ENCODE measurements around the gene LIMK1. TPM values are rescaled to one million over a fixed set of nuclear protein-coding genes. Genes with fewer than 3 reads are reported as not detected.
A peak's percentile ranks its signal among the peaks of the same experiment; 100 is the strongest.

LIMK1 gene
- polyA plus RNA-seq, 6 donors from 2014 or later, result 7.9 to 16.5 (median 11.6) TPM

DNA sequence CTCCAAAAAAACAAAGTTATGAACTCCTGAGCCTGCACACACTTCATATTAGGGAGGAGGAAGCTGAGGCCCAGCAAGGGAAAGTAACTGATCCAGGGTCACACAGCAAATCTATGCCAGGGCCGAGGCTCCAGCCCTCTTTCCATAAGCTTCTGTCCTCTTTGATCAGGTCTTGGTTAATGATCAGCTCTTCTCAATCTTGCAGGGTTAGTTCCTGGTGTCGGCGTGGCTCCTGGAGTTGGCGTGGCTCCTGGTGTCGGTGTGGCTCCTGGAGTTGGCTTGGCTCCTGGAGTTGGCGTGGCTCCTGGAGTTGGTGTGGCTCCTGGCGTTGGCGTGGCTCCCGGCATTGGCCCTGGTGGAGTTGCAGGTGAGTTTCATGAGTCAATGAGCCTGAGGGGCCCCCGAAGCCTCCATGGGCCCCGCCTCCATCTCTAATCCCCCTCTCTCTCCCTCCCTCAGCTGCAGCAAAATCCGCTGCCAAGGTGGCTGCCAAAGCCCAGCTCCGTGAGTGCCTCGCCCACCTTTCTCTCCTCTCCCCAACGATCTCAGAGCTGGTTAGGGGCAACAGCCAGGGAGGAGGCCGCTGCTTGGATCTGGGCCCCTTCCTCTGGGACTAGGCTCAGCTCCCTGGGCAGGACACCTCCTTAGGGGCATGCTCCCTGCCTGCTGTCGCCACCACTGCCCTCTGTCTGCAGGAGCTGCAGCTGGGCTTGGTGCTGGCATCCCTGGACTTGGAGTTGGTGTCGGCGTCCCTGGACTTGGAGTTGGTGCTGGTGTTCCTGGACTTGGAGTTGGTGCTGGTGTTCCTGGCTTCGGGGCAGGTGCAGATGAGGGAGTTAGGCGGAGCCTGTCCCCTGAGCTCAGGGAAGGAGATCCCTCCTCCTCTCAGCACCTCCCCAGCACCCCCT, 23.7 kb upstream of the LIMK1 start:
- peaks cover 0 to 26% (median 11%) of the 10 kb centered on the region in 3 donors for H3K27me3 Mint-ChIP-seq
- no peaks in the 10 kb centered on the region for H3K36me3 Mint-ChIP-seq
- H3K4me3 Mint-ChIP-seq, result peak overlapping the region in 1 of 8 donors; percentile 29
- no peaks in the 10 kb centered on the region for H3K9me3 Mint-ChIP-seq
- H3K4me1 Mint-ChIP-seq, result peaks cover 0 to 5% (median 4%) of the 10 kb centered on the region in 3 donors
- ATAC-seq (ENCODE audit: low read depth in 2 of 2) (no peak), DNase-seq (no peak)
- H3K27ac Mint-ChIP-seq, result peak overlapping the region in 2 of 6 donors; percentile 21 to 29

DNA sequence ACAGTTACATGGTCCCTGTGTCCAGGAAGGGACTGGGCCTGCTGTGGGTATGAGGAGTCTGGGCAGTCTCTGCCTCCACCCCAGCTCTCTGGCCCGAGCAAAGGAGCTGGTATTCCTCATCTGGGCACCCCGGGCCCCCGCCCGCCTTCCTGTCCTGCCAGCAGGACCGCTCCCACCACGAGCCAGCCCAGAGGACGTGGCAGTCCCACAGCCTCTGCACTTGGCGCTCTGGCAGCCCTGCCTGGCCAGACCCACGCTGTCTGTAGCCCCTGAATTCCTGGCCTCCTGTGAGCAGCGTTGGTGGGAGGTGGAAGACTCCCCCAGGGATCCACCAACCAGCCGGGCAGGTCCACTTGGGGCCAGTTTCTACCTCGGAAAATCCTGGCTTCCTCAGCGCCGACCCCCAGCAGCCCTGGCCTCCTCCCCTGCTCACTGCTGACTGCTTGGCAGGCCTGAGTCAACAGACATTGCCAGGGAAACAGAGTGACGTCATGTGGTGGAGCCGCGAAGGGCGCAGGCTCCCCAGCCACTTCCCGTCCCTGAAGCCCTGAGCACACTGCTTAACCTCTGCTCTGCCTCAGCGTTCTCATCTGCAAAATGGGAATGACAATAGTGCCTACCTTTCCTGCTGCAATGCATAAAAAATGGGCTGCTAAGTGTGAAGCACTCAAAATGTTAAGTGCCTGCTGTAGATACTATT, 21.6 kb upstream of the LIMK1 start:
- H3K27ac Mint-ChIP-seq, result peak overlapping the region in 1 of 6 donors; percentile 92
- H3K4me1 Mint-ChIP-seq, result peaks cover 0 to 5% (median 4%) of the 10 kb centered on the region in 3 donors
- H3K9me3 Mint-ChIP-seq, result no peaks in the 10 kb centered on the region
- H3K4me3 Mint-ChIP-seq, result no peak overlapping the region
- no peaks in the 10 kb centered on the region for H3K36me3 Mint-ChIP-seq
- peaks cover 0 to 25% (median 11%) of the 10 kb centered on the region in 3 donors for H3K27me3 Mint-ChIP-seq
- DNase-seq, result no peak
- peak; percentile 54 to 95 for ATAC-seq (ENCODE audit: low read depth in 2 of 2)

DNA sequence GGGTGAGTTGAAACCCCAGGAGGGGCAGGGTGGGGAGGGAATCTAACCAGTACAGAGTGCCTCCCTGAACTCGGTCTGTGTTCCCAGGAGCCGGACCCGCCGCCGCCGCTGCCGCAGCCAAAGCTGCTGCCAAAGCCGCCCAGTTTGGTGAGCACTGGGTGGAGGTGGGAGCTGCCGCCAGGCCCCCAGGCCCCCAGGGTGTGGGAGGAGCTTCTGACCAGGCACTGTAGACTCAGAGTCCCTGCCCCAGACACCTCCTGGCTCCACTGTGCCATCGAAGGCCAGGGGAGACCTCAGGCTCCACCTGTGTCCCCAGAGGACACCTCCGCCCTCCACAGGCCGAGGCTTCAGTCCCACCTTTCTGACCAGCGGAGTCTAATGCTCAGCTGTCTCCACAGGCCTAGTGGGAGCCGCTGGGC, 20.4 kb upstream of the LIMK1 start:
- H3K9me3 Mint-ChIP-seq, result no peaks in the 10 kb centered on the region
- peak overlapping the region in 1 of 6 donors; percentile 24 for H3K27ac Mint-ChIP-seq
- no peak for DNase-seq
- H3K27me3 Mint-ChIP-seq, result peaks cover 0 to 18% (median 4%) of the 10 kb centered on the region in 3 donors
- H3K4me1 Mint-ChIP-seq, result peaks cover 0 to under 1% (median under 1%) of the 10 kb centered on the region in 3 donors
- no peak for ATAC-seq (ENCODE audit: low read depth in 2 of 2)
- H3K4me3 Mint-ChIP-seq, result no peak overlapping the region
- H3K36me3 Mint-ChIP-seq, result no peaks in the 10 kb centered on the region

DNA sequence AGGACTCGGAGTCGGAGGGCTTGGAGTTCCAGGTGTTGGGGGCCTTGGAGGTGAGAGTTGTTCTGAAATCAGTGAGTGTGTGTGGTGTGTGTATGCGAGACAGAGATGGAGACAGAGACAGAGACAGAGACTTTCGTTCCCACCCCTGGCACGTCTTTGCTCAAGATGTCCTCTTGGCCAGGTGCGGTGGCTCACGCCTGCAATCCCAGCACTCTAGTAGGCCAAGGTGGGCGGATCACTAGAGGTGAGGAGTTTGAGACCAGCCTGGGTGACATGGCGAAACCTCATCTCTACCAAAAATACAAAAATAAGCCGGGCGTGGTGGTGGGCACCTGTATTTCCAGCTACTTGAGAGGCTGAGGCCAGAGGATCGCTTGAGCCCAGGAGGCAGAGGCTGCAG, 20.0 kb upstream of the LIMK1 start:
- H3K27ac Mint-ChIP-seq, result peak overlapping the region in 3 of 6 donors; percentile 24 to 92 (median 63)
- H3K4me3 Mint-ChIP-seq, result no peak overlapping the region
- no peak for DNase-seq
- H3K27me3 Mint-ChIP-seq, result peaks cover 0 to 14% (median 0%) of the 10 kb centered on the region in 3 donors
- no peaks in the 10 kb centered on the region for H3K9me3 Mint-ChIP-seq
- H3K36me3 Mint-ChIP-seq, result no peaks in the 10 kb centered on the region
- no peaks in the 10 kb centered on the region for H3K4me1 Mint-ChIP-seq
- no peak for ATAC-seq (ENCODE audit: low read depth in 2 of 2)

DNA sequence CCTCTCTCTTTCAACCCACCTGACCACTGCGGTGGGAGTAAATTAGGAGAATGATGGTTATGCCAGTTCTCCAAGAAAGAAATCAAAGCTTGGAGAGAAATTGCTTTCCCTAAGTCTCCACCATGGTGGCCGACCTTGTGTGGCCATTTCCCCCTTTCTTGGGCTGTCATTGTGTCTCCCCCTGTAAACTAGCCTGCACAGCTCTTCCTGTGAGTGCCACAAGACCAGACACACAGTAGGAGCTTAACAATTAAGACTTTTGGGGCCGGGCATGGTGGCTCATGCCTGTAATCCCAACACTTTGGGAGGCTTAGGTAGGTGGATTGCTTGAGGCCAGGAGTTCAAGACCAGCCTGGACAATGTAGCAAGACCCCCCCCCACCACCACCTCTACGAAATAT, 18.9 kb upstream of the LIMK1 start:
- Mint-ChIP-seq H3K9me3 (no peaks in the 10 kb centered on the region), H3K27ac (peak overlapping the region in 3 of 6 donors; percentile 9 to 39 (median 34)), H3K4me1 (no peaks in the 10 kb centered on the region), H3K27me3 (peaks cover 0 to 12% (median 0%) of the 10 kb centered on the region in 3 donors), H3K36me3 (no peaks in the 10 kb centered on the region), H3K4me3 (no peak overlapping the region)
- DNase-seq (no peak), ATAC-seq (ENCODE audit: low read depth in 2 of 2) (no peak)

DNA sequence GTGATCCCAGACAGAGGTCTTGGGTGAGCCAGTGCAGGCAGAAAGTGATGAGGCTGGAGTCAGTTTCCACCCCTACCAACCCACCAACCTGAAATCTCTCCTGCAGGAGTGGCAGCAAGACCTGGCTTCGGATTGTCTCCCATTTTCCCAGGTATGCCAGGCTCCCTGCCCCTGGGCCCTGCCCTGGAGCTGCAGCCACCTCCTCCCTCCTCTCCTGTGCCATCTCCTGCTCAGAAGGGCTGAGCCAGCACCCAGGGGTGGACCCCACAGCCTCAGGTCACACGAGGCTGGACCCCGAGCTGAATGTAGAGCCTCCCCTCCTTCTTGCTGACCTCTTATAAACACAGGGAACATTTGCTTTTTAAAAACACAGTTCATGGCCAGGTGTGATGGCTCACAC, 17.0 kb upstream of the LIMK1 start:
- no peak for ATAC-seq (ENCODE audit: low read depth in 2 of 2)
- H3K4me1 Mint-ChIP-seq, result no peaks in the 10 kb centered on the region
- no peak overlapping the region for H3K27ac Mint-ChIP-seq
- no peak for DNase-seq
- H3K4me3 Mint-ChIP-seq, result no peak overlapping the region
- peaks cover 0 to 1% (median 0%) of the 10 kb centered on the region in 7 donors for H3K9me3 Mint-ChIP-seq
- H3K36me3 Mint-ChIP-seq, result no peaks in the 10 kb centered on the region
- peaks cover 0 to 6% (median 0%) of the 10 kb centered on the region in 3 donors for H3K27me3 Mint-ChIP-seq

DNA sequence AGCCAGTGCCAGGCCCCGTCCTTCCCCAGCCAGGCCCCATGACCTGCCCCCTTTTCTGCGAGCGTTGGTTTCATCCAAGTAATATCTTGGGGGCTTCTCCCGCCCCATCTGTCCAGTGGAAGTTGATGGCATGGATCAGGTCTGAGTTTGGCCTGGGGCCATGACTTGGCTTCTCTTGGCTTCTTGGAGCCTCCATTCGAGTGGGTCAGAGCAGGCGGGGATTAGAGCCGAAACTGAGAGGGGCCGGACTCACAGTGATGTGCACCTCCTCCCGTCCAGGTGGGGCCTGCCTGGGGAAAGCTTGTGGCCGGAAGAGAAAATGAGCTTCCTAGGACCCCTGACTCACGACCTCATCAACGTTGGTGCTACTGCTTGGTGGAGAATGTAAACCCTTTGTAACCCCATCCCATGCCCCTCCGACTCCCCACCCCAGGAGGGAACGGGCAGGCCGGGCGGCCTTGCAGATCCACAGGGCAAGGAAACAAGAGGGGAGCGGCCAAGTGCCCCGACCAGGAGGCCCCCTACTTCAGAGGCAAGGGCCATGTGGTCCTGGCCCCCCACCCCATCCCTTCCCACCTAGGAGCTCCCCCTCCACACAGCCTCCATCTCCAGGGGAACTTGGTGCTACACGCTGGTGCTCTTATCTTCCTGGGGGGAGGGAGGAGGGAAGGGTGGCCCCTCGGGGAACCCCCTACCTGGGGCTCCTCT, 15.1 kb upstream of the LIMK1 start:
- Mint-ChIP-seq H3K4me3 (no peak overlapping the region), H3K36me3 (no peaks in the 10 kb centered on the region), H3K9me3 (peaks cover 0 to 1% (median 0%) of the 10 kb centered on the region in 7 donors), H3K27me3 (peaks cover 0 to 2% (median 0%) of the 10 kb centered on the region in 3 donors), H3K27ac (peak overlapping the region in 2 of 6 donors; percentile 54 to 92), H3K4me1 (no peaks in the 10 kb centered on the region)
- ATAC-seq (ENCODE audit: low read depth in 2 of 2) (no peak), DNase-seq (no peak)

DNA sequence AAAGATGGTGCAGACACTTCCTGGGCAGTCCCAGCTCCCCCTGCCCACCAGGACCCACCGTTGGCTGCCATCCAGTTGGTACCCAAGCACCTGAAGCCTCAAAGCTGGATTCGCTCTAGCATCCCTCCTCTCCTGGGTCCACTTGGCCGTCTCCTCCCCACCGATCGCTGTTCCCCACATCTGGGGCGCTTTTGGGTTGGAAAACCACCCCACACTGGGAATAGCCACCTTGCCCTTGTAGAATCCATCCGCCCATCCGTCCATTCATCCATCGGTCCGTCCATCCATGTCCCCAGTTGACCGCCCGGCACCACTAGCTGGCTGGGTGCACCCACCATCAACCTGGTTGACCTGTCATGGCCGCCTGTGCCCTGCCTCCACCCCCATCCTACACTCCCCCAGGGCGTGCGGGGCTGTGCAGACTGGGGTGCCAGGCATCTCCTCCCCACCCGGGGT, 14.5 kb upstream of the LIMK1 start:
- Mint-ChIP-seq H3K27ac (peak overlapping the region in 1 of 6 donors; percentile 91), H3K9me3 (peaks cover 0 to 1% (median 0%) of the 10 kb centered on the region in 7 donors), H3K27me3 (no peaks in the 10 kb centered on the region), H3K4me3 (no peak overlapping the region), H3K4me1 (no peaks in the 10 kb centered on the region), H3K36me3 (no peaks in the 10 kb centered on the region)
- ATAC-seq (ENCODE audit: low read depth in 2 of 2), result no peak
- no peak for DNase-seq

DNA sequence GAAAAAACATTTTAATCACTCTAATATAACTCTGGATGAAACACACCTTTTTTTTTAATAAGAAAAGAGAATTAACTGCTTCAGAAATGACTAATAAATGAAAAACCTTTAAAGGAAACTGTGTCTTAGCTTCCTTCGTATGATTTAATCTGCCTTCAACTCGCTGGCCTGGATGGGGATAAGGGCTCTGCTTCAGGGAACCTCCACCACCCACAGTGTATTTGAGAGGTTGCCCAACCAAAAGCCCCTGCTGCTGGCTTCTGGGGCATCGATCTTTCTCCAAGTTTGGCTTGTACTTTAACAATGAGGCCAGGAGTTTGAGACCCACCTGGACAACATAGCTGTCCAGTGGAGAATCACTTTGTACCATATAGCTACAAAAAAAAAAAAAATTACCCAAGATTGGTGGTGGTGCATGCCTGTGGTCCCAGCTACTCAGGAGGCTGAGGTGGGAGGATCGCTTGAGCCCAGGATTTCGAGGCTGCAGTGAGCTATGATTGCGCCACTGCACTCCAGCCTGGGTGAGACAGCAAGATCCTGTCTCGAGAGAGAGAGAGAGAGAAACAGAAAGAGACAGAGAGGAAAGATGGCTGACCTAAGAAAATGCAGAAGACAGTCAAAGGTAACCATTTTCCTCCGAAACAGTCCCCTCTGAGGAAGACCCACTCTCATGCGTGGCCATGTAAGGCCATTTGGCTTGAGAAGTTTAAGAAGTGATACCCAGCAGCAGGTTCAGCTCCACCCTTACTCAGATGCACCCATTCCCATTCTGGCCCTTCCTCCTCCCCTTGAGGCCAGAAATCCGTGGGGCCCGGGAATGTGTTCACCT, 13.6 kb upstream of the LIMK1 start:
- H3K4me3 Mint-ChIP-seq, result no peak overlapping the region
- no peak for DNase-seq

DNA sequence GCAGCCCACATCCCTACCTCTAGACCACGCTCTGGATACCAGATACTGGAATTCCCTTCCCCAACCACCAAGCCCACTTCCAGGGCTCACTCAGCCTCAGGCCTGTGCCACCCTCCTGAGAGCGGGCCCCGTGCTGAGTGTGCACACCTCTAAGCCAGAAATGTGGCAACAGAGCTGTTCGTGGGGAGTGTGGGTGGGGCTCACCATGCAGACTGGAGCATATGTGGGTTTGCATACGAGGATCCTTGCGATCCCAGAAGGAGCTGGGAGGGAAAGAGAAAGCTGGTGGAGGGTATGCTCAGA, 13.0 kb upstream of the LIMK1 start:
- Mint-ChIP-seq H3K4me3 (no peak overlapping the region), H3K9me3 (peaks cover 0 to 1% (median 0%) of the 10 kb centered on the region in 7 donors), H3K27me3 (no peaks in the 10 kb centered on the region), H3K36me3 (no peaks in the 10 kb centered on the region), H3K27ac (no peak overlapping the region), H3K4me1 (no peaks in the 10 kb centered on the region)
- no peak for ATAC-seq (ENCODE audit: low read depth in 2 of 2)
- DNase-seq, result no peak

More for the DNA sequence above, 13.6 kb upstream of the LIMK1 start:
- no peaks in the 10 kb centered on the region for H3K4me1 Mint-ChIP-seq
- no peaks in the 10 kb centered on the region for H3K36me3 Mint-ChIP-seq
- peak overlapping the region in 2 of 6 donors; percentile 59 to 90 for H3K27ac Mint-ChIP-seq
- peaks cover 0 to 1% (median 0%) of the 10 kb centered on the region in 7 donors for H3K9me3 Mint-ChIP-seq
- no peaks in the 10 kb centered on the region for H3K27me3 Mint-ChIP-seq
- ATAC-seq (ENCODE audit: low read depth in 2 of 2), result no peak

DNA sequence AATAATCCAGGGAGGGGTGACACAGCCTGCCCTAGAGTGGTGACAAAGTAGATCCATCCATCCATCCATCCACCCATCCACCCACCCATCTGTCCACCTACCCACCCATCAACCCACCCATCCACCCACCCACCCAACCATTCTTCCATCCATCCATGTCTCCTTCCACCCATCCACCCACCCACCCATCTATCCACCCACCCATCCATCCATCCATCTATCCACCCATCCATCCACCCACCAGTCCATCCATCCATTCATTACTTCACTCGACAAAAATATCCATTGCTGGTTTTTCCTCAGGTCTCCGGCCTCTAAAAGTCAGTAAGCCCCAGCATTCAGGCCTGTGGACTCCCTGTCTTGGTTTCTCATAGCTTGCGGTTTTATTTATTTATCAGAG, 12.5 kb upstream of the LIMK1 start:
- no peak for DNase-seq
- no peaks in the 10 kb centered on the region for H3K4me1 Mint-ChIP-seq
- H3K4me3 Mint-ChIP-seq, result no peak overlapping the region
- no peak overlapping the region for H3K27ac Mint-ChIP-seq
- H3K36me3 Mint-ChIP-seq, result no peaks in the 10 kb centered on the region
- H3K9me3 Mint-ChIP-seq, result peaks cover 0 to 1% (median 0%) of the 10 kb centered on the region in 7 donors
- ATAC-seq (ENCODE audit: low read depth in 2 of 2), result no peak
- H3K27me3 Mint-ChIP-seq, result no peaks in the 10 kb centered on the region

DNA sequence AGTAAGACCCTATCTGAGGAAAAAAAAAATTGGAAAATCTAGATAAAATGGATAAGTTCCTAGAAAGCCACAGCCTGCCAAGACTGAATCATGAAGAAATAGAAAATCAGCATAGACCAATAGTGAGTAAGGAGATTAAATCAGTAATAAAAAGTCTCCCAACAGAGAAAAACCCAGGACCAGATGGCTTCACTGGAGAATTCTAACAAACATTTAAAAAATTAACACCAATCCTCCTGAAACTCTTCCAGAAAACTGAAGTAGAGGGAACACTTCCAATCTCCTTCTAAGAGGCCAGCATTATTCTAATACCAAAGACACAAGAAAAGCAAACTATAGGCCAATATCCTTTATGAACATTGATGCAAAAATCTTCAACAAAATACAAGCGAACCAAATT, 8.8 kb upstream of the LIMK1 start:
- Mint-ChIP-seq H3K9me3 (peaks cover 0 to 1% (median 0%) of the 10 kb centered on the region in 7 donors), H3K4me1 (no peaks in the 10 kb centered on the region), H3K27ac (no peak overlapping the region), H3K27me3 (no peaks in the 10 kb centered on the region), H3K36me3 (no peaks in the 10 kb centered on the region), H3K4me3 (no peak overlapping the region)
- no peak for ATAC-seq (ENCODE audit: low read depth in 2 of 2)
- DNase-seq, result no peak
